GM12875 (cell line): ENCODE measurements around the gene PBX1.

Source experiments
- H3K4me3 ChIP-seq: one replicate; pipeline ENCODE4 v1.5.1; 2011; ENCODE audit warnings: low read depth, low read length, control low read depth
- TF ChIP-seq, protein P1 (sequence below): IDR thresholded peaks from 2 replicates; pipeline ENCODE4 v1.5.1; 2011; ENCODE audit warnings: low read depth, mild to moderate bottlenecking, control low read depth, inconsistent platforms, low read length, moderate library complexity, borderline replicate concordance; ENCODE audit not compliant: insufficient read depth

PBX1 gene

DNA sequence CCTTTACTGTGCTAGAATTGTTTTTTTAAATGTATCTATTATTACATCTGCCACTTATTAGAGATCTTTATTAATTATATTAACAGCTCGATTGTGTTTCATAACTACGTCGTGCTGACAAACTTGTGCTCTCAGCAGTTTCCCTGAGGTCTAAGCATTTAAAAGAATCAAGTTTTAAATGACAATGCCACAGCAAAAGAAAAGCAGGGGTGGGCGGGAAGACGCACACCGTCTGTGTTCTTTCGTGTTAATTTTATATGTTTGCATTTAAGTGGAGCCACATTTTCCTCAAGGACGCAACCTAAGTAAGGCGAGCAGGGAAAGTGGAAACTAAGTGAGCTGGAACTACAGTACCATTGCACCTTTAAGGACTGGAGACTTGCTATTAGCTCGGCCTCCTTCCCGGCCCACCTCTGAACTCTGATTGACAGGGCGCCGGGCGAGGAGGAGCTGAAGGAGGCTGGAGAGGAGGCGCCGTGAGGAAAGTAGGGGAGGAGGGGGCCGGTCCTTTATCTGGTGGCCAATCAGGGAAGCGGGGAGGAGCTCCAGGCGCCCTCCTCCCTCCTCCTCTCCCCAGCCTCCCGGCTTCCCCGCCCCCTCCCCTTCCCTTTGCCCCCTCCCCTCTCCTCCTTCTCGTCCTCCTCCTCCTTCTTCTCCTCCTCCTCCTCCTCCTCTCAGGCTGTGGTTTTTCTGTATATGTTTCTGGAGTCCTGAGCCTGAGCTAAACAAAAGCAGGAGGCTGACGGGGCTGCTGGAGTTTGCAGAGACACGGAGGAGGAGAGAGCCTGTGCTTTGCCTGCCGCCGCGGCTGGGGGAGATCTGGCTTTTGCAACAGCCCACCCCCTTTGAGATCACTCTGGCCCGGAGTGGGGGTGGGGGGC lies at the start of gene PBX1:
TSS of gene PBX1 (plus strand) at position 724 of the 881 bp plus-strand sequence.
- TF ChIP-seq, protein P1, sequence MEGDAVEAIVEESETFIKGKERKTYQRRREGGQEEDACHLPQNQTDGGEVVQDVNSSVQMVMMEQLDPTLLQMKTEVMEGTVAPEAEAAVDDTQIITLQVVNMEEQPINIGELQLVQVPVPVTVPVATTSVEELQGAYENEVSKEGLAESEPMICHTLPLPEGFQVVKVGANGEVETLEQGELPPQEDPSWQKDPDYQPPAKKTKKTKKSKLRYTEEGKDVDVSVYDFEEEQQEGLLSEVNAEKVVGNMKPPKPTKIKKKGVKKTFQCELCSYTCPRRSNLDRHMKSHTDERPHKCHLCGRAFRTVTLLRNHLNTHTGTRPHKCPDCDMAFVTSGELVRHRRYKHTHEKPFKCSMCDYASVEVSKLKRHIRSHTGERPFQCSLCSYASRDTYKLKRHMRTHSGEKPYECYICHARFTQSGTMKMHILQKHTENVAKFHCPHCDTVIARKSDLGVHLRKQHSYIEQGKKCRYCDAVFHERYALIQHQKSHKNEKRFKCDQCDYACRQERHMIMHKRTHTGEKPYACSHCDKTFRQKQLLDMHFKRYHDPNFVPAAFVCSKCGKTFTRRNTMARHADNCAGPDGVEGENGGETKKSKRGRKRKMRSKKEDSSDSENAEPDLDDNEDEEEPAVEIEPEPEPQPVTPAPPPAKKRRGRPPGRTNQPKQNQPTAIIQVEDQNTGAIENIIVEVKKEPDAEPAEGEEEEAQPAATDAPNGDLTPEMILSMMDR = no peak
- no peak within 1 kb of the TSS for H3K4me3 ChIP-seq

DNA sequence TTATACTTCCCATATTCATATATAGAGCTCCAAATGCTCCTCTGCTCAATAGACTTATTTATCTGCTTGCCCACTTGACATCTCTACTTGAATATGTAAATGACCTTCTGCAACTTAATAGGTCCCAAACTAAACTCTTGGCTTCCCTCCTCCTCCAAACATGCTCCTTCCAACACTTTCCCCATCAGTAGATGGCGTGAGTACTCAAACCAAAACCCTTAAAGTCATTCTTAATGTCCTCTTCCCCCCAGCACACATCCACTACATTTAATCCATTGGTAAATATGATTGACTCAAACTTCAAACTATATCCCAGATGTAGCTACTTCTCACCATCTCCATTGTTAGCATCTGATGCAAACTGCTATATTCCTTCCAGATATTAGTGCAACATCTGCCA lies 48.5 kb upstream of the PBX1 start:
- TF ChIP-seq, protein P1 = no peak
- no peak overlapping the region for H3K4me3 ChIP-seq

DNA sequence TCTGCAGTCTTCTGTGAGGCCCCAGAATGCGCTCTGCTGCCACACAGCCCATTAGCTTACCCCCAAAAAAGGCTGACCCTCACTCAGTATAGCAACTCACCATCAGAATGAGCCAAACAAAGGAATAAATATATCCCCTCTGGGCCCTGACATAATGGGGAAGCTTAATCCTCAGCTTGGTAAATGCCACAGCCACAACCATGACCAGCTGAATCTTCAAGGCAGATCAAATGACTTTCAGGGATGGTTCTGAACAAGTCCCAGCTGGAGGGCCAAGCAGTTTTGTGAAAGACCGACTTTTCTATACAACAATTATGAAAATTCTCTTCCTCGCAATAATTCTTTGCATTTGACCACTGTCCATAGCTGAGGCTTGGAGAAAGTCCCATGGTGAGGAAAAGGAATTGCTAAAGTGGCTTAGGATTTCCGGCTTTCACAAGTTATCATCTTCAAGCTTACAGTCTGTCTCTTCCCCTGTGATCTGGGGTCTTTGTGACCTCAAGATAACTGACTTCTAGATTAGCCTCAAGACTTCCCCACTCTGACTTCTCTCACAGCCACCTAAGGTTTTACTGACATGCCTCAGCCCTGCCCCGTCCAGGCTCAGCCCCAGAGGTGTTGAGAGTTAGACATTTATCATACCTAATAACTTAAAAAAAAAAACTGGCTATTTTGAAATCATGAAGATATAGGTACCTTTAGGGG lies 47.8 kb upstream of the PBX1 start:
- no peak overlapping the region for H3K4me3 ChIP-seq
- TF ChIP-seq, protein P1 = no peak

DNA sequence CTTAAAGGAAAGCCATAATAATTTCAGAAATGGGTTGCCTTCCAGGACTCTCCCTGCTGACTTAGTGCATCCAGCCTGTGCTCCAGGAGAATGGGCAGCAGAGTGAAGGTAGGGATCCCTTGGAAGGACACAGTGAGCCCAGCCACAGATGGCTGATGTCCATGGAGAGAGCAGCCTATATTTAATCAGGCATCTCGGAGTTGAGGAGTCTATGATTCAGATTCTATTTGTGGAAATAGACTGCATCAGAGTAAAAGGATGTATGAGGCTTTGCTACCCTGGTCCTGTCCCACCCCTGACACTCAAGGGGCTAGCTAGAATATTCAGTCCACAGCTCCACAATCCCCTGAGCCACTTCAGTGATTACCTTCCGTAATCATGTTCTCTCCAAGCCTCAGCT lies 43.8 kb upstream of the PBX1 start:
- H3K4me3 ChIP-seq = no peak overlapping the region
- TF ChIP-seq, protein P1 = no peak

DNA sequence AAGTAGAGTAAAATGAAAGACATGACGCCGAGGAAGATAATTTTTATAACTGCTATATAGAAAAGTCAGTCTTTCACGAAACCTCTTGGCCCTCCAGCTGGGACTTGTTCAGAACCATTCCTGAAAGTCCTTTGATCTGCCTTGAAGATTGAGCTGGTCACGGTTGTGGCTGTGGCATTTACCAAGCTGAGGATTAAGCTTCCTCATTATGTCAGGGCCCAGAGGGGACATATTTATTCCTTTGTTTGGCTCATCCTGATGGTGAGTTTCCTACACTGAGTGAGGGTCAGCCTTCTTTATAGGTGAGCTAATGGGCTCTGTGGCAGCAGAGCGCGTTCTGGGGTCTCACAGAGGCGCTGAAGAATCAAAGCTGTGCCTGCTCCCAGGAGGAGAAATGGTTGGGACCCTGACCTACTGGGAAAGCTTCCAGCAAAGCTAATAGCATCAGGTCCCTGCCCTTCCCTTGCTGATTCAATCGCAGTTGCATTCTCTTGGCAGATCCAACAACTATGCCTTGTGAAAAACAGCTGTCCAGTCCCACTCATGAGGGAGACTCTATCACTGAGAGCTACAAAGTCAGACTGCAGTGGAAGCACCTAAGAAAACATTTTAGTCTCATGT lies 43.2 kb upstream of the PBX1 start:
- TF ChIP-seq, protein P1 = no peak
- no peak overlapping the region for H3K4me3 ChIP-seq

DNA sequence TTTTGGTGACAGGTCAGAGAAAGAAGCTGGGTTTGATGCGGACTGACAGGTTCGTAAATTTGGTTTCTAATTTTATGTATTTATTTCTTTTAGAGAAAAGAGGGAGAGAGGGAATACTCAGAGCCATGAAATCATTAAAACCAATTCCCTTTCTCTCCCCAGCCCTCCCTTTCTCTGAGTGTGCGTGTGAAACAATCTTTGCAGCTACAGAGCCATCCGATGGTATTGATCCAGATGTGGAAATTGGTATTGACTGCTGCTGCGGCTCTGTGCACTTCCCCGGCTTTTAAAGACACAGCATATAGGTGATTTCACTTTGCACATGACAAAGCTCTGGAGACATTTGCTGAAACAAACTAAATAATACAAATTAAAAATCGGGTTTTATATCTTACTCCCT lies 42.4 kb upstream of the PBX1 start:
- TF ChIP-seq, protein P1 = no peak

More for the DNA sequence above, 42.4 kb upstream of the PBX1 start:
- no peak overlapping the region for H3K4me3 ChIP-seq
